CD4-positive, alpha-beta memory T cell (primary cell): ENCODE data around the gene BTD. TPM values are rescaled to one million over a fixed set of nuclear protein-coding genes. Genes with fewer than 3 reads are reported as not detected.

Source experiments
- CTCF ChIA-PET: fragments of 350-600 bp; sonication (Branson Sonifier 250); formaldehyde crosslinking; loops from one replicate; lab custom pipeline; 2021; ENCODE audit warnings: inconsistent platforms; ENCODE audit not compliant: partially characterized antibody; lab: Charles Lee
- POLR2A ChIA-PET: fragments of 350-600 bp; sonication (Branson Sonifier 250); formaldehyde crosslinking; loops from one replicate; lab custom pipeline; 2021; ENCODE audit not compliant: partially characterized antibody; lab: Charles Lee
- DNase-seq, 5 donors: peaks; one replicate each; pipeline versions ENCODE4 v3.0.0 to v3.0.0-alpha.2; 2020 to 2022; ENCODE audit warnings: mixed read lengths in 1 of 5
- H3K27ac ChIP-seq: one replicate; pipeline ENCODE4 v1.7.0; 2013; ENCODE audit warnings: low read depth, low read length
- H3K27me3 ChIP-seq: 2 replicates; pipeline ENCODE4 v1.7.0; 2013; ENCODE audit warnings: mild to moderate bottlenecking, low read length, moderate library complexity; ENCODE audit not compliant: insufficient read depth
- H3K36me3 ChIP-seq: 2 replicates; pipeline ENCODE4 v1.7.0; 2013; ENCODE audit warnings: mild to moderate bottlenecking, low read length, moderate library complexity; ENCODE audit not compliant: insufficient read depth
- H3K4me1 ChIP-seq: 2 replicates; pipeline ENCODE4 v1.7.0; 2013; ENCODE audit warnings: mild to moderate bottlenecking, low read length, moderate library complexity; ENCODE audit not compliant: insufficient read depth
- H3K4me3 ChIP-seq, 2 donors: one replicate each; pipeline ENCODE4 v1.7.0; 2013; ENCODE audit warnings: low read length in 2 of 2, mild to moderate bottlenecking in 1 of 2
- H3K9me3 ChIP-seq, 2 donors: one replicate each; pipeline ENCODE4 v1.7.0; 2013; ENCODE audit warnings: low read length in 2 of 2, control low read depth in 1 of 2; ENCODE audit not compliant: control insufficient read depth in 1 of 2
- H3K27ac Mint-ChIP-seq, 7 donors: one replicate each; pipeline ENCODE4 v1.8.0; 2020 to 2021; ENCODE audit warnings: mixed read lengths in 7 of 7, mild to moderate bottlenecking in 6 of 7, inconsistent platforms in 3 of 7, moderate library complexity in 3 of 7
- H3K27me3 Mint-ChIP-seq, 2 donors: one replicate each; pipeline ENCODE4 v1.8.0; 2020 to 2021; ENCODE audit warnings: mixed read lengths in 2 of 2
- H3K36me3 Mint-ChIP-seq, 2 donors: one replicate each; pipeline ENCODE4 v1.8.0; 2020 to 2021; ENCODE audit warnings: mixed read lengths in 2 of 2, inconsistent platforms in 1 of 2, mild to moderate bottlenecking in 1 of 2
- H3K4me1 Mint-ChIP-seq, 4 donors: one replicate each; pipeline ENCODE4 v1.8.0; 2020 to 2021; ENCODE audit warnings: mixed read lengths in 4 of 4, mild to moderate bottlenecking in 1 of 4
- H3K4me3 Mint-ChIP-seq, 8 donors: one replicate each; pipeline ENCODE4 v1.8.0; 2020 to 2021; ENCODE audit warnings: mixed read lengths in 8 of 8, mild to moderate bottlenecking in 7 of 8, moderate library complexity in 6 of 8, inconsistent platforms in 3 of 8
- H3K9me3 Mint-ChIP-seq, 8 donors: one replicate each; pipeline ENCODE4 v1.8.0; 2020 to 2021; ENCODE audit warnings: mixed read lengths in 8 of 8, mild to moderate bottlenecking in 5 of 8, inconsistent platforms in 3 of 8, moderate library complexity in 1 of 8
- intact Hi-C: fragments of 100-400 bp; cut with micrococcal nuclease; formaldehyde crosslinking; loops from one replicate; pipeline ENCODE4 v1.15.1; 2023
- polyA plus RNA-seq, 2 donors: library from polyadenylated mRNA; unstranded; fragments of 300-500 nt; fragmentation: Illumina TruSeq; gene quantifications; one replicate each; pipeline ENCODE4 v1.2.3, GENCODE V29; 2021
- total RNA-seq, 2 experiments: library from RNA; stranded (reverse); gene quantifications; one replicate each; pipeline ENCODE4 v1.2.3, GENCODE V29; 2021

BTD gene
- total and polyA plus RNA-seq, 4 experiments from 2014 or later: 23.4 to 40.5 (median 25.5) TPM

DNA sequence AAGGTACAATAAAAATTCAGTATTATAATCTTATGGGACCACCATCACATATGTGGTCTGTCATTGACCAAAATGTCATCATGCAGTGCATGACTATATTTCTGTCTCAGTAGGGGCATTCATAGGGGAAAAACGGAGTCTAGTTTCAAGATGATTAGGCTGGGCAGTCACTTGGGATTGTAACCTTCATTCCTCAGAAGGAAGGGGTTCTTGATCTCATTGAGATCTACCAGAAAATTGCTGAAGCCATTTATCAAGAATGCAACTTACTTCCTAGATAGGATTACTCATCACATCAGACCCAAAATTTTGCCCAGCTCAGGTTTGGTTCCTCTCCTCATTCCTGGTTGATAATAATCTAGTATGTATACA, 37.3 kb downstream of the BTD start:
- Mint-ChIP-seq H3K27me3 (no peaks in the 10 kb centered on the region), H3K27ac (no peak overlapping the region), H3K9me3 (no peaks in the 10 kb centered on the region), H3K36me3 (peaks cover 13 to 24% of the 10 kb centered on the region in 2 donors), H3K4me3 (no peak overlapping the region), H3K4me1 (peaks cover 10 to 49% (median 27%) of the 10 kb centered on the region in 4 donors)
- Histone ChIP-seq H3K36me3 (no peaks in the 10 kb centered on the region), H3K27me3 (no peaks in the 10 kb centered on the region), H3K4me1 (peaks cover 9% of the 10 kb centered on the region), H3K4me3 (no peak overlapping the region), H3K9me3 (no peaks in the 10 kb centered on the region), H3K27ac (no peak overlapping the region)
- intact Hi-C loops: no loop called here
- POLR2A ChIA-PET: no interaction called here
- CTCF ChIA-PET: interaction anchor here (1.5 kb wide), 2 partner anchors 8 to 12 kb away, joined by 4 read pairs; no protein-coding TSS in a partner anchor
- DNase-seq: no peak

GRCh38 chr3:15645246-15645645, 43.7 kb downstream of the BTD start:
- Mint-ChIP-seq H3K4me1 (peaks cover 36 to 65% (median 50%) of the 10 kb centered on the region in 4 donors), H3K27ac (peak overlapping the region in 1 of 7 donors; percentile 4)
- intact Hi-C loops: loop anchor here (5.0 kb wide), 1 partner anchor 37 kb away; no protein-coding TSS in a partner anchor

GRCh38 chr3:15645740-15646501, 44.4 kb downstream of the BTD start:
- H3K4me3 ChIP-seq: no peak overlapping the region
- Mint-ChIP-seq H3K4me1 (peaks cover 39 to 69% (median 50%) of the 10 kb centered on the region in 4 donors), H3K27ac (peak overlapping the region in 4 of 7 donors; percentile 4 to 52 (median 38)), H3K36me3 (peaks cover 9 to 36% of the 10 kb centered on the region in 2 donors), H3K27me3 (peaks cover 0 to 3% of the 10 kb centered on the region in 2 donors), H3K9me3 (no peaks in the 10 kb centered on the region), H3K4me3 (peak overlapping the region in 6 of 8 donors; percentile 15 to 69 (median 34))
- peaks cover 45% of the 10 kb centered on the region for H3K4me1 ChIP-seq
- ChIA-PET POLR2A (interaction anchor here (0.7 to 2.5 kb wide), 4 partner anchors 15 to 156 kb away, joined by 3 to 7 read pairs (median 3); partner anchors contain the start of genes ANKRD28, BTD and HACL1), CTCF (interaction anchor here (0.9 to 2.3 kb wide), 2 partner anchors 16 to 152 kb away, joined by 4 to 14 read pairs; partner anchors contain the start of gene ANKRD28)
- H3K9me3 ChIP-seq: no peaks in the 10 kb centered on the region
- H3K36me3 ChIP-seq: no peaks in the 10 kb centered on the region
- no peak overlapping the region for H3K27ac ChIP-seq
- H3K27me3 ChIP-seq: no peaks in the 10 kb centered on the region
- no peak for DNase-seq
- intact Hi-C loops: loop anchor here (2.0 to 5.0 kb wide), 2 partner anchors 15 to 36 kb away; no protein-coding TSS in a partner anchor

More at GRCh38 chr3:15645246-15645645, 43.7 kb downstream of the BTD start:
- Mint-ChIP-seq H3K36me3 (peaks cover 9 to 34% of the 10 kb centered on the region in 2 donors), H3K27me3 (no peaks in the 10 kb centered on the region), H3K9me3 (no peaks in the 10 kb centered on the region), H3K4me3 (peak overlapping the region in 1 of 8 donors; percentile 49)
- Histone ChIP-seq H3K27ac (no peak overlapping the region), H3K4me3 (no peak overlapping the region), H3K27me3 (no peaks in the 10 kb centered on the region), H3K9me3 (no peaks in the 10 kb centered on the region), H3K36me3 (no peaks in the 10 kb centered on the region), H3K4me1 (peaks cover 45% of the 10 kb centered on the region)
- no peak for DNase-seq
- ChIA-PET POLR2A (interaction anchor here (0.6 to 1.1 kb wide), 3 partner anchors 44 to 157 kb away, joined by 3 read pairs; partner anchors contain the start of genes BTD and HACL1), CTCF (interaction anchor here (0.9 kb wide), 1 partner anchor 152 kb away, joined by 4 read pairs; the partner anchor contains the start of gene ANKRD28)

- POLR2A ChIA-PET: interaction anchor here (0.6 to 2.5 kb wide), 8 partner anchors 16 to 151 kb away, joined by 3 to 8 read pairs (median 4); partner anchors contain the start of gene ANKRD28
Measured at GRCh38 chr3:15646851-15647511, 45.4 kb downstream of the BTD start.

GRCh38 chr3:15647611-15648167, 46.1 kb downstream of the BTD start:
- peaks cover 0 to 5% of the 10 kb centered on the region in 2 donors for H3K27me3 Mint-ChIP-seq
- H3K9me3 ChIP-seq: no peaks in the 10 kb centered on the region
- no peaks in the 10 kb centered on the region for H3K27me3 ChIP-seq
- peaks cover 34 to 55% (median 47%) of the 10 kb centered on the region in 4 donors for H3K4me1 Mint-ChIP-seq
- H3K36me3 Mint-ChIP-seq: peaks cover 0 to 22% of the 10 kb centered on the region in 2 donors
- no peak overlapping the region for H3K4me3 ChIP-seq
- H3K27ac Mint-ChIP-seq: peak overlapping the region; percentile 36 to 84 (median 76)
- DNase-seq: peak; percentile 62 to 74 (median 70)
- no peaks in the 10 kb centered on the region for H3K36me3 ChIP-seq
- H3K4me1 ChIP-seq: peaks cover 45% of the 10 kb centered on the region
- no peak overlapping the region for H3K27ac ChIP-seq
- no peaks in the 10 kb centered on the region for H3K9me3 Mint-ChIP-seq
- H3K4me3 Mint-ChIP-seq: peak overlapping the region; percentile 58 to 88 (median 78)
- intact Hi-C loops: loop anchor here (2.0 to 5.0 kb wide), 2 partner anchors 17 to 35 kb away; no protein-coding TSS in a partner anchor
- POLR2A ChIA-PET: interaction anchor here (0.6 to 2.5 kb wide), 9 partner anchors 17 to 150 kb away, joined by 3 to 8 read pairs (median 4); partner anchors contain the start of gene ANKRD28
- CTCF ChIA-PET: interaction anchor here (1.6 to 2.3 kb wide), 2 partner anchors 18 to 20 kb away, joined by 4 to 14 read pairs; no protein-coding TSS in a partner anchor

More at GRCh38 chr3:15646851-15647511, 45.4 kb downstream of the BTD start:
- H3K4me3 Mint-ChIP-seq: peak overlapping the region; percentile 58 to 88 (median 78)
- Histone ChIP-seq H3K27me3 (no peaks in the 10 kb centered on the region), H3K4me1 (peaks cover 45% of the 10 kb centered on the region), H3K36me3 (no peaks in the 10 kb centered on the region), H3K27ac (no peak overlapping the region), H3K4me3 (no peak overlapping the region), H3K9me3 (no peaks in the 10 kb centered on the region)
- CTCF ChIA-PET: interaction anchor here (1.6 to 2.3 kb wide), 2 partner anchors 17 to 21 kb away, joined by 4 to 14 read pairs; no protein-coding TSS in a partner anchor
- H3K27ac Mint-ChIP-seq: peak overlapping the region; percentile 21 to 84 (median 49)
- peaks cover 34 to 58% (median 48%) of the 10 kb centered on the region in 4 donors for H3K4me1 Mint-ChIP-seq
- intact Hi-C loops: loop anchor here (2.0 to 5.0 kb wide), 2 partner anchors 16 to 35 kb away; no protein-coding TSS in a partner anchor
- peaks cover 2 to 26% of the 10 kb centered on the region in 2 donors for H3K36me3 Mint-ChIP-seq
- no peaks in the 10 kb centered on the region for H3K9me3 Mint-ChIP-seq
- H3K27me3 Mint-ChIP-seq: peaks cover 0 to 5% of the 10 kb centered on the region in 2 donors
- no peak for DNase-seq

- peaks cover 0 to 5% of the 10 kb centered on the region in 2 donors for H3K27me3 Mint-ChIP-seq
- no peak overlapping the region for H3K4me3 ChIP-seq
- peaks cover 0 to 6% (median under 1%) of the 10 kb centered on the region in 8 donors for H3K9me3 Mint-ChIP-seq
- no peaks in the 10 kb centered on the region for H3K27me3 ChIP-seq
- CTCF ChIA-PET: interaction anchor here (0.9 to 1.7 kb wide), 3 partner anchors 12 to 530 kb away, joined by 3 to 5 read pairs (median 4); no protein-coding TSS in a partner anchor
- peak overlapping the region in 2 of 7 donors; percentile 14 to 20 for H3K27ac Mint-ChIP-seq
- no peak for DNase-seq
- intact Hi-C loops: loop anchor here (5.0 kb wide), 1 partner anchor 33 kb away; no protein-coding TSS in a partner anchor
- POLR2A ChIA-PET: interaction anchor here (0.8 to 1.2 kb wide), 3 partner anchors 14 to 639 kb away, joined by 3 to 4 read pairs (median 3); no protein-coding TSS in a partner anchor
- peaks cover 45% of the 10 kb centered on the region for H3K4me1 ChIP-seq
- peaks cover 34 to 55% (median 46%) of the 10 kb centered on the region in 4 donors for H3K4me1 Mint-ChIP-seq
- no peaks in the 10 kb centered on the region for H3K36me3 ChIP-seq
- H3K9me3 ChIP-seq: no peaks in the 10 kb centered on the region
- H3K4me3 Mint-ChIP-seq: peak overlapping the region in 5 of 8 donors; percentile 1 to 74 (median 31)
- H3K27ac ChIP-seq: no peak overlapping the region
- peaks cover 0 to 16% of the 10 kb centered on the region in 2 donors for H3K36me3 Mint-ChIP-seq
Measured at GRCh38 chr3:15649341-15649740, 47.8 kb downstream of the BTD start.
